WERI-Rb-1 (cell line): Measurements from ENCODE around the gene ADH5.
"Not testable (repeated sequence)": the region's sequence is repeated elsewhere in the genome, so short reads cannot be mapped to it uniquely, and the experiment has no call there.

ENCODE experiments used
- DNase-seq: peaks from one replicate; pipeline ENCODE4 v3.0.0-alpha.2; 2020
- H3K27ac ChIP-seq: fragments of 250-450 bp; sonication (Bioruptor Pico); 2 replicates; pipeline ENCODE4 v1.5.1; 2020; ENCODE audit warnings: mild to moderate bottlenecking, moderate library complexity
- H3K27me3 ChIP-seq: fragments of 250-450 bp; sonication (Bioruptor Pico); 2 replicates; pipeline ENCODE4 v1.5.1; 2021; ENCODE audit warnings: mild to moderate bottlenecking, low read depth, moderate library complexity; ENCODE audit not compliant: insufficient read depth, severe bottlenecking
- H3K36me3 ChIP-seq: fragments of 250-450 bp; sonication (Bioruptor Pico); 2 replicates; pipeline ENCODE4 v1.5.1; 2020; ENCODE audit warnings: mild to moderate bottlenecking, moderate library complexity
- H3K4me3 ChIP-seq: 2 replicates; pipeline ENCODE4 v1.5.1; 2011; ENCODE audit warnings: low read depth, mild to moderate bottlenecking, control low read depth, low read length
- H3K9me3 ChIP-seq: fragments of 250-450 bp; sonication (Bioruptor Pico); 2 replicates; pipeline ENCODE4 v1.5.1; 2021; ENCODE audit warnings: mild to moderate bottlenecking, moderate library complexity; ENCODE audit not compliant: severe bottlenecking
- CTCF ChIP-seq: IDR thresholded peaks from 2 replicates; pipeline ENCODE4 v1.5.1; 2011; ENCODE audit warnings: low read depth, mild to moderate bottlenecking, control low read depth, inconsistent platforms, low read length

Gene ADH5

GRCh38 chr4:99091216-99091575, 2.6 kb upstream of the ADH5 start:
- no peaks in the 10 kb centered on the region for H3K27me3 ChIP-seq
- no peak for DNase-seq
- no peaks in the 10 kb centered on the region; the same call in 1 of the 2 replicates for H3K36me3 ChIP-seq
- H3K4me3 ChIP-seq = no peak overlapping the region
- no peak for TF ChIP-seq CTCF
- no peak overlapping the region for H3K27ac ChIP-seq
- peaks cover 3% of the 10 kb centered on the region for H3K9me3 ChIP-seq

GRCh38 chr4:99090481-99091215, 2.1 kb upstream of the ADH5 start:
- H3K27me3 ChIP-seq = no peaks in the 10 kb centered on the region
- no peak for DNase-seq
- H3K4me3 ChIP-seq = no peak overlapping the region
- H3K9me3 ChIP-seq = peaks cover 3% of the 10 kb centered on the region
- no peak overlapping the region for H3K27ac ChIP-seq
- peaks cover 1% of the 10 kb centered on the region for H3K36me3 ChIP-seq
- TF ChIP-seq CTCF = no peak

DNA sequence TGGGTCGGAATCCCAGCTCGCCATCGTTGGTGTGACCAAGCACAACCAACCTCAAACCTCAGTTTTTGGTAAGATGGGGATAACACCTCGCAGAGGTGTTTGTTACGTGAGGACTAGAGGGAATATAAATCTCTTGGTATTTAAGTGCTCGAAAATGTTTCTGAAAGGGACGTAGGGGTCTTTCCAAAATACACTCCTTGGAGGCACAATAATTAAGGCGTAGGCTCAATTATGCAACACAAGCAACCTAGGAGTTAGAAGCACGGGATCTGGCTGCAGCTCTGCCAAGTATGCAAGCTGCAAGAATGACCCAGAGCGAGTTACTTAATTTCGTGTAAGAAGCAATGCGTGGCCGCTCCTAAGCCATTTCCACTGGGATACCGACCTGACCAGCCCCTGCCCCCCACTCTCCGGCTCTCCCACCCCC, 552 bp downstream of the ADH5 start:
- Histone ChIP-seq H3K36me3 (peaks cover 26% of the 10 kb centered on the region), H3K9me3 (no peaks in the 10 kb centered on the region), H3K27ac (peak overlapping the region; percentile 87), H3K27me3 (no peaks in the 10 kb centered on the region), H3K4me3 (peak overlapping the region; percentile 100)
- peak; percentile 17 for DNase-seq
- TF ChIP-seq CTCF = no peak

DNA sequence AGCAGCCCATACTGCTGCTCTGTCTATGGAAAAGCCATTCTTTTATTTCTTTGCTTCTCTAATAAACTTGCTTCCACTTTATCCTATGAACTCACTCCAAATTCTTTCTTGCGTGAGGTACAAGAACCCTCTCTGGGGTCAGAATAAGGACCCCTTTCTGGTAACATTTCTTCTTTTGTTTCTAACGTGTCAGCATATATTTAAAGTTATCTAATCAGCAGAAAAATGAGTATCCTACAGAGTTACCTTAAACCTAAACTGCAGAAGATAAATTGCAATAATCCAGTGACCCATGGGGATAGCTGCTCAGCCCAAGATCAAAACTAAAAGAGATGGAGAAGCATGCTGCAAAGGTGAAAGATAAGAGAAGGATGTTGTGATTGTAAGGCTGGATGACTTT, 4.0 kb downstream of the ADH5 start:
- no peak for TF ChIP-seq CTCF
- Histone ChIP-seq H3K36me3 (peaks cover 60% of the 10 kb centered on the region), H3K4me3 (no peak overlapping the region), H3K9me3 (no peaks in the 10 kb centered on the region), H3K27me3 (no peaks in the 10 kb centered on the region), H3K27ac (no peak overlapping the region)
- no peak for DNase-seq

- no peak for DNase-seq
- no peak overlapping the region for H3K27ac ChIP-seq
Measured at GRCh38 chr4:99082192-99082591, 6.4 kb downstream of the ADH5 start.

DNA sequence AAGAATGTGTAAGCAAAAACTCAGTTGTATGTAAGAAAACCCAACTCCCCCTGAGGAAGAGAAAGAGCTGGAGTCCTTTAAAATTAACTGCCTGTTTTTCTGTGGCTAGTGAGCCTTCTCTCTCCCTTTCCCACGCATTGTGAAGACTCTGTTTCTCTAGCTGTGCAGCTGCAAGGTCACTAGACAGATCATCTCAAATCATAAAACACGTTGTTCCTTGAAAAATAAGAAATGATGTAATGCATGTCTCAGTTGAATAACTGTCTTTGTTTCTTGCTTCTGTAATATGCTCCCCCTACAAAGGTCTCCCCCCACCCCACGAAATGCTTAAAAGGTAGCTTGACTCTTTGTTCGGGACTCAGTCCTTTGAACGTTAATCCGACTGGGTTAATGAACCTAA, 7.7 kb downstream of the ADH5 start:
- not testable (repeated sequence) for H3K4me3 ChIP-seq, H3K9me3 ChIP-seq, DNase-seq, H3K27me3 ChIP-seq, H3K27ac ChIP-seq
- H3K36me3 ChIP-seq = peaks cover 82% of the 10 kb centered on the region

More at GRCh38 chr4:99082192-99082591, 6.4 kb downstream of the ADH5 start:
- no peaks in the 10 kb centered on the region for H3K9me3 ChIP-seq
- no peak for TF ChIP-seq CTCF
- no peak overlapping the region for H3K4me3 ChIP-seq
- peaks cover 75% of the 10 kb centered on the region for H3K36me3 ChIP-seq
- H3K27me3 ChIP-seq = no peaks in the 10 kb centered on the region
